Measurements from ENCODE around the gene TRAPPC8.
"Not testable (repeated sequence)": the region's sequence is repeated elsewhere in the genome, so short reads cannot be mapped to it uniquely, and the experiment has no call there.

The TRAPPC8 gene

DNA sequence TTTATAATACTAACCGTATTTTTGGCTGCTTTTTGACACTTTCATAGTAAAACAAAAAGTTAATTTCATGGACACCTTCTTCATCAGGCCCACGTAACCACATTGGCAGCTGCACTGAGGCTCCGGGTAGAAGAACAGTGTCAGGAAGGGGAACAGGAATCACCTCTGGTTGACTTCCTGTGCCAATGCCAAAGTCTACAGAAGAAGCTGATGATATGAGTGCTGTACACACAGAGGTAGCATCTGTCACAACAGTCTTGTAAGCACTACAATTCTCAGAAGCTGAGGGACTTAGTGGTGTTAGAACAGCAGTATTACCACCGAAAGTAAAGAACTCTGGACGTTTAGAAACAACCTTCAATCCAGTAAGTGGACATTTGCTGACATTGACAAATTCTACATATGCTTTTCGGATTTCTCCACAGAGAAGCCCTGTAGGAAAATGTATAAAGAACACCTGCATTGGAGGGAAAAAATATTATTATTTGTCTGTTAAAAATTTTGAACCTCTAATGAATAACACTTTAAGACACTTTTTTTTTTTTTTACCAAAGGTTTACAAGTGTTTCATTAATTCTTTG lies 85.3 kb downstream of the TRAPPC8 start:
- no peak for DNase-seq (ENCODE audit: low spot score)

DNA sequence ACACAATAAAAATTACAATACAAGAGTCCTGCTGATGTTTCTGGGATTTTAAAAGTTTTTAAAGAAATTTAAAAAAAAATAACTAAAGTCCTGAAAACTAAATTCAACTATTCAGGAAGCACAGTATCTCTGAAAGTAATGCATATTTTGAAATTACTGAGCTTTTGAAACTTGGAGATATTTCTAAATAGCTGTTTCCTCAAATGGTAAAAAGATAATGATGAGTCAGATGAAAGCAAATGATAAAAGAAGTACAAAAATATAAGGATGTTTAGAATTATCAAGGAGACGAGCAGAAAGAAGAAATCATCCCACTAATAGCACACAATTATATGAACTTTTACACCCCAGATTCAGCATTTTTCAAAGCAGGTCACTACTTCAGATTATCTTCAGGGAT lies 92.1 kb downstream of the TRAPPC8 start:
- DNase-seq (ENCODE audit: low spot score), result no peak

DNA sequence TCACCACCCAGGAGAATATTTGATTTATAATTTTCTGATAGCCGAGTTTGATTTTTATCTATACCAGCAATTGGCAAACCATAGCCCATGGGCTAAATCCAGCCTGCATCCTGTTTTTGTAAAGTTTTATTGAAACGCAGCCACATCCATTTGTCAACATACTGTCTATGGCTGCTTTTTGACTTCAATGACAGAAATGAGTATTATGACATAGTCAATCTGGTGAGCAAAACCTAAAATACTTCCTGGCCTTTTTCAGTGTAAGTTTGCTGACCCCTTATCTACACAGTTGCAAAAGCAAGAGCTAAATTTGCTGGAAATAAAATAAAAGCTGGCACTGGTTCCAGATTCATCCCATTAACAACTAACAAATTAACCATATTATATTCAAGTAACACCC lies 102.4 kb downstream of the TRAPPC8 start:
- DNase-seq (ENCODE audit: low spot score), result no peak

DNA sequence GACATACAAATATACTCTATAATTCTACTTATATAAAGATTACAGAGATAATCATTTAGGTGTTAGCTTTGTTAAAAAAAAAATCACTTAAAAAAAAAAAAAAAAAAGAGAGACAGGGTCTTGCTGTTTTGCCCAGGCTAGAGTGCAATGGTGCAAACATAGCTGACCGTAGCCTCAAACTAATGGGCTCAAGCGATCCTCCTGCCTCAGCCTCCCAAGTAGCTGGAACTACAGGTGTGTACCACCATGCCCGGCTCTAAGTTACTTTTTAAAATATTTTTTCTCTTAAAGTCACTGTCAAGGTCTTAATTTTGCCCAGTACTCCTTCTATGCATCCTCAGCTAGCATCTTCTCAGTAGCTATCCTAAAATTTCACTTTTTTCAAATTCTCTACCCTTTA lies 105.0 kb downstream of the TRAPPC8 start:
- DNase-seq (ENCODE audit: low spot score), result no peak

DNA sequence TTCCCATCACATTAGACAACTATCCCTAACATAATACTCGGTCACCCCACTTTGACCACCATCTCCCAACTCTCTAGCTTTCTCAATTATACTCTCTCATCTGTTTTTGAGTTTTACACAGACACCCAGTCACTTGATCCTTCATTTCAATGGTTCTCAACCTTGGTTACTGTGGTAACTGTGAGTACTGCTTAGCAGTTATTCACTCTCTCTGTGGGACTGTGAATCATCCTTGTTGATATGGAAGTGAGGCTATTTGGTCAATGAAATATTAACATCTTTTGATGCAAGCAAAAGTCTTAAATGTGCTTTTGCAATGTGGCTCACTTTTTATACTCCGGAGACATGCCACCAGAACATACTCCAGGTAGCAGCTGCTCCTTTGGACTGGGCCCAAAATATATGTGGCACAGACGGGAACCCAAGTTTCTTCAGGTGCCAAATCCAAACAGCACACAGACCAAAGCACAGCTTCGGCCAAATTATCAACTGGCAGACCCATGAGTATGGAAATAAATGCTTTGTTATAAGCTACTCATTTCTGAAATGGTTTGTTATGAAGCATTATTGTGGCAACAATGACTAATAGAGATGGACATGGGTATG lies 107.3 kb downstream of the TRAPPC8 start:
- no peak for DNase-seq (ENCODE audit: low spot score)

DNA sequence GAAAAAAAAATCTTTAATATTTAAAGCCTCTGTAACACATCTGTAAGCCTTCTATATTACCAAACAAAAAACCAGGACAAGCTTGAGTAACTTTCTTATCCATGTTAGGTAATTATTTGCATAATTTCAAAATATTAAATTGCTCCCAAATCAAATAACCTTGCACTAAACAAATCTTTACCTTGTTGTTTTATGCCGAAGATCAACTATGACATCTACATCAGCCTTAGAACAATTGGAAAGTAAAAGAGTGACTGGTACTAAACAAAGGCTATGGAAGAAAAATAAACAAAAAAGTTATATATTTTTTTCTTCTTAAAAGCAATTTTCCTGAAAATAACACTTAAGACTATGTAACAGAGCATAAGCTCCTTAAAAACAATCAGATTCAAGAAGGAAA lies 111.0 kb downstream of the TRAPPC8 start:
- no peak for DNase-seq (ENCODE audit: low spot score)

DNA sequence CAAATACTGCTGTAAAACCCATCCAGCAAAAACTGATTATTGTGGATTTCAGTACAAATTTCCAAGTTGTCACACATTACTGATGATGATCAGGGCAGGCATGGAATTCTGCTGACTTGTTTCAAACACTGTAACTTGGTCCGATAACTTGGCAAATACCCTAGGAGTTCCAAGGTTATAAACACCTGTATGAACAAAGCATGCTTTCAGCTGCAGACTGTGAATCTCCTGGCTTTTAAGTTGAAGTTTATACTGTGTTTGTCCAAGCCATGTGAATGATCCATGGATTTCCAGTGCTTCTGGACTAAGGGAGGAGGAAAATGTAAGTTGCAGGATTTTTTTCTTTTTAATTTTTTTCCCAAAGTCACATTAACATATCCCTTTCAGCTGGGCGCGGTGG lies 112.2 kb downstream of the TRAPPC8 start:
- DNase-seq (ENCODE audit: low spot score), result no peak

DNA sequence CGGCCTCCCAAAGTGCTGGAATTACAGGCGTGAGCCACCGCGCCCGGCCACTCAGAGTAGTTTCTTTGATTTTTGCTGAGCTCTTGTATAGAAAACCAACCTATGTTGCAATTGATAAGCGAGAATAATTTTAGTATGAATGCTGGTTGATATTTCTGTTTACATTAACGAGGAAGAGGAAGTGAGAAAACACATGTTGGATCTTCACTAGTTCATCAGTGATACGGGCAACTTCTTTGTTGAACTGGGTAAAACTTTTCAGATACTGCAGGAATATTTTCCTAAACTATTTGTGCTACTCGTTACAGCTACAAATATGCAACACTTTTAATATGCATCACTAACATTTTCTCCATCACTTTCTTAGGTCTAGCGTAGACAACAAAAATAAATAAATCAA lies 114.3 kb downstream of the TRAPPC8 start:
- no peak for DNase-seq (ENCODE audit: low spot score)

DNA sequence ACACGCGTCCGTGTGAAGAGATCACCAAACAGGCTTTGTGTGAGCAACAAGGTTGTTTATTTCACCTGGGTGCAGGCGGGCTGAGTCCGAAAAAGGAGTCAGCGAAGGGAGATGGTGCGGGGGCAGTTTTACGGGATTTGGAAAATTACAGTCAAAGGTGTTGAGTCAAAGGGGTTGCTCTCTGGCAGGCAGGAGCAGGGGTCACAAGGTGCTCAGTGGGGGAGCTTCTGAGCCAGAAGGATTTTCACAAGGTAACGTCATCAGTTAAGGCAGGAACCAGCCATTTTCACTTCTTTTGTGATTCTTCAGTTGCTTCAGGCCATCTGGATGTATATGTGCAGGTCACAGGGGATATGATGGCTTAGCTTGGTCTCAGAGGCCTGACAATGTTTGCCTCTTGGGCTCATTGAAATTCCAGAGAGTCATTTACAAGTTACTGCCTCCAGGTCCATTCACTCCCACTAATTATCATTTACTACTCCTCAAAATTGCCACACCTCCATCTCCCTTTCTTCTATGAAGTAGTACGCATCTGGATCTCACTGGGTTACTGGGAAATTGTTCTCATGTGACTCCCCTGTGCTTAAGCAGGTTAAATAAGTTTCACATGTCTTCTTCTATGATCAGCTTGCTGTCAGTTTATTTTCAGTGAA lies 116.1 kb downstream of the TRAPPC8 start:
- not testable (repeated sequence) for DNase-seq (ENCODE audit: low spot score)

DNA sequence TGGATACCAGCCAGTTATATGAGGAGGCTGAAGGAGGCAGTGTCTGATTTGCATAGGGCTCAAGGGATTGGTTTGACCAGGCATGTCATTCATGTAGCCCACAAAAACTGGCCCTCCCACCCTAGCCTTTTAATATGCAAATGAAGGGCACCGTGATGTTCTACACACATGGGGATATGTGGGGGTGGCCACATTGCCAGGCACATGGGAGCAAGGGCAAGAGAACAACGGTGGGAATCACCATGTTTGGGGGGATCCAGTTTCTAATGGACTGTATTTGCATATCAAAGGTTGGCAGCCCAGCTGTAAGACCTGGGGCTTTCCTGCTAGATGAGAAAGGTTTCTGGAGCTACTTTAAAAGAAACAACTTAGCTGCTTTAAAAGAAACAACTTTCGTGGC lies 117.2 kb downstream of the TRAPPC8 start:
- no peak for DNase-seq (ENCODE audit: low spot score)

DNA sequence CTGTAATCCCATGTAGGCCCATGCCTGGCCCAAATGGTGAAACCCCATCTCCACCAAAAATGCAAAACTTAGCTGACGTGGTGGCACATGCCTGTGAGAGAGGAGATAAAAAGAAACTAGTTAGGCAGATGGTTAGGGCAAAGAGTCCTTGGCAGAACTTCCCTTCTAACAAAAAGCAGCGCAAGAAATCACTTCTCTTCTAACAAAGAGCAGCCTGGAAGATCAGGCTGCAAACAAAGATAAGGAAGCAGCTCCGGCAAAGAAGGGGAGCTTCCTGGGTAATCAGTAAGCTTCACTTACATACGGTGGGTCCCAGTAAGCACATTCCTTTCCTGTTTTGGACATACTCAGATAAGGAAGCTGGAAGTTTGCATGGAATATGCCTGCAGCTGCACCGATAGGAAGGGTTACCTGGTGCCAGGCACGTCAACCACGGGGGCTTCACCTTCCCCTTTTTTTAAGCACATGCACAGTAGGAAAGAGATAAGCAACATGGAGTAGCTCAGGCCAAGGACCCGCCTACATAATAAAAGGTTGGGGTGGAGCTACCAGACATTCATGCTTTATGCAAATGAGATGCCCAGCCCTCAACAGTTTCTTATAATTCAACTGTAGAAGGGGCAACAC lies 121.3 kb downstream of the TRAPPC8 start:
- no peak for DNase-seq (ENCODE audit: low spot score)

DNA sequence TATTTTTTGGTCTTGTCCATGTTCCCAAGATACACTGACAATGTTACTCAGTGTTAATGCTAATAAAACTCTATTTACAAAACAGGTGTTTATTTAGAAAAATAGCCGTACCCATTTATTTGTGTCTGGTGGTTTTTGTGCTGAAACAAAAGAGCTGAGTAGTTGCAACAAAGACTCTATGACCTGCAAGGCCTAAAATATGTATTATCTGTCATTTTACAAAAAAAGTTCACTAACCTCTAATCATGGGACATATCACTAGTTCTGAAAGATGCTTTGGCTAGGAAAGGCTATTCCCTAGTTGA lies 123.1 kb downstream of the TRAPPC8 start:
- no peak for DNase-seq (ENCODE audit: low spot score)

DNA sequence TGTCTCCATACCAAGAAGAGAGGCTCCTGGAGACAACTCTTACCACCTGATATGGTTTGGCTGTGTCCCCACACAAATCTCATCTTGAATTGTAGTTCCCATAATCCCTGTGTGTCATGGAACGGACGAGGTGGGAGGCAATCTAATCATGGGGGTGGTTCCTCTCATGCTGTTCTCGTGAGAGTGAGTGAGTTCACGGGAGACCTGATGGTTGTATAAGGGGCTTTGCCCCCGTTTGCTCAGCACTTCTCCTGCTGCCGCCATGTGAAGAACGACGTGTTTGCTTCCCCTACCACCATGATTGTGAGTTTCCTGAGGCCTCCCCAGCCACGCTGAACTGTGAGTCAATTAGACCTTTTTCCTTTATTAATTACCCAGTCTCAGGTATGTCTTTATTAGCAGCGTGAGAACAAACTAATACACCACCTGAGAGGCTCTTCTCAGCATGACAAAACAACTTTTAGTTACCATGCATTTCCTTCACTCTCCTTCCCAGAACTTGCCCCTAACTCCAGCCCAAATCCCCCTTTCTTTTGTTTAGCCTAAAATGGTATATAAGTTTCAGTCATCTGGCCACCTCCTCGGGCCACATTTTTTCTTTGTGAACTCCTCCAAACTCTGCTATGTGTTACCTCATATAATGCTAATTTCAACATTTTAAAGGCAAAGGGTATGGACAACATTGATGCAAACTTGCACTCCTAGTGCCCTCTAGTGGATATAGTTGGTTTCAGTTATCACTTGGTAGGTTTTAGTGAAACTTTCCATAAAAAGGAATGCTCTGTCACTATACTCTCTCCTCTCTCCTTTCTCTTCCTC lies 123.6 kb downstream of the TRAPPC8 start:
- peak; percentile 27 for DNase-seq (ENCODE audit: low spot score)

DNA sequence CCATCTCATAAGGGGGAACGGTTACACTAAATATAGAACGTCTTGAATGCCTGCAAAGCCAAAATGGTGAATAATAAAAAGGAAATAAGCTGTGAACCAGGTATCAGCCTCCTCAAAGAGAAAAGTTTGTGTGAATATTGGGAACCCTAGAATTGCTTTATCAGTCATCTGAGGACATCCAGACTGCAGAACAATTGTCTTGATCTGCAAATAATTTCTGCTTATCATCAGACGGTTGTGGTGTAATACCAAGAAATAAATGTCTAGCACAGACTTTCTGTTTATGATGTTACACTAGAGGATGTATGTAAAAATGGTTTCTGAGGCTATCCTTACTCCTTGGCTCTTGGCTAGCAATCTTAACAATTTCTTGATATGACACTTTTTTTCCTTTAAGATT lies 128.8 kb downstream of the TRAPPC8 start:
- no peak for DNase-seq (ENCODE audit: low spot score)

DNA sequence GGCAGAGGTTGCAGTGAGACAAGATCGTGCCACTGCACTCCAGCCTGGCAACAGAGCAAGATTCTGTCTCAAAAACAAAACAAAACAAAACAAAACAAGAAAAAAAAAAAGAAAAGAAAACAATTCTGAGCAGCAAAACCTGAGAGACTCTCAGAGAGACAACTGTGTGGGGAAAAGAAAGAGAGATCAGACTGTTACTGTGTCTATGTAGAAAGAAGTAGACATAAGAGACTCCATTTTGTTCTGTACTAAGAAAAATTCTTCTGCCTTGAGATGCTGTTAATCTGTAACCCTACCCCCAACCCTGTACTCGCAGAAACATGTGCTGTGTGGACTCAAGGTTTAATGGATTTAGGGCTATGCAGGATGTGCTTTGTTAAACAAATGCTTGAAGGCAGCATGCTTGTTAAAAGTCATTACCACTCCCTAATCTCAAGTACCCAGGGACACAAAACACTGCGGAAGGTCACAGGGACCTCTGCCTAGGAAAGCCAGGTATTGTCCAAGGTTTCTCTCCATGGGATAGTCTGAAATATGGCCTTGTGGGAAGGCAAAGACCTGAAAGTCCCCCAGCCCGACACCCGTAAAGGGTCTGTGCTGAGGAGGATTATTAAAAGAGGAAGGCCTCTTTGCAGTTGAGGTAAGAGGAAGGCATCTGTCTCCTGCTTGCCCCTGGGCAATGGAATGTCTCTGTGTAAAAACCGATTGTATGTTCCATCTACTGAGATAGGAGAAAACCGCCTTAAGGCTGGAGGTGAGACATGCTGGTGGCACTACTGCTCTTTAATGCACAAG lies 132.4 kb downstream of the TRAPPC8 start:
- DNase-seq (ENCODE audit: low spot score), result not testable (repeated sequence)

DNA sequence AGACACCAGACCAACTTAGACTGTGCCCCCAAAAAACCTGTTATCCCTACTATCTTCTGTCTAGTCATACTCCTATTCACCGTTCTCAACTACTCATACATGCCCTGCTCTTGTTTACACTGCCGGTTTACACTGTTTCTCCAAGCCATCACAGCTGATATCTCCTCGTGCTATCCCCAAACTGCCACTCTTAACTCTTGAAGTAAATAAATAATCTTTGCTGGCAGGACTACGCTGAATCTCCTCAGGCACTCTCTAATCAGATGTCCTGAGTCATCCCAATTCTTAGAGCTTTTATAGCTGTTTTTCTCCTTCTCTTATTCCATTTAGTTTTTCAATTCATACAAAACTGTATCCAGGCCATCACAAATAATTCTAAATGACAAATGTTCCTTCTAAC lies 133.9 kb downstream of the TRAPPC8 start:
- not testable (repeated sequence) for DNase-seq (ENCODE audit: low spot score)

DNA sequence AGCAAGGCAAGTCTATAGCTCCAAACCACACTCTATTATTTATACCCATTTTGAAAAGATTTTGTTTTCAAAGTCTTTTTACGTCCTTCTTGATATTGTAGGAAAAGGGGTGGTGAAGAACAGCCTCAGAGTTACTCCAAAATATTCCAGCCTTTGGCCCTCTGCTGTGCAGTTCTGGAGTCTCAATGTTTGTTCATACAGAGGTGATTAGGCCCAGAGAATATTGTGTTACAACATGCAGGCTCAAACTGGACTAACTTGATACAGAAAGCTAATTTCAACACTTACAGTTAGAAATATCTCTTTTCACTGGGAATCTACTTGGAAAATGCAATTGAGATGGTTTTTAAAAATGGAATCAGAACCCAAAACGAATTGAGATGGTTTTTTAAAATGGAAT lies 141.8 kb downstream of the TRAPPC8 start:
- no peak for DNase-seq (ENCODE audit: low spot score)

DNA sequence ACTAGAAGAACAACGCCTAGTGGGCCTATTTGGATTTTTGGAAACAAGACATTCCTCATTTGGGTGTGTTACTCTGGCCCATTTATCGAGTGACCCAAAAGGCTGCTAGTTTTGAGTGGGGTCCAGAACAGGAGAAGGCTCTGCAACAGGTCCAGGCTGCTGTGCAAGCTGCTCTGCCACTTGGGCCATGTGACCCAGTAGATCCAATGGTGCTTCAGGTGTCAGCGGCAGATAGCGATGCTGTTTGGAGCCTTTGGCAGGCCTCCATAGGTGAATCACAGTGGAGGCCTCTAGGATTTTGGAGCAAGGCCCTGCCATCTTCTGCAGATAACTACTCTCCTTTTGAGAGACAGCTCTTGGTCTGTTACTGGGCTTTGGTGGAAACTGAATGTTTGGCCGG lies 143.7 kb downstream of the TRAPPC8 start:
- DNase-seq (ENCODE audit: low spot score), result not testable (repeated sequence)

DNA sequence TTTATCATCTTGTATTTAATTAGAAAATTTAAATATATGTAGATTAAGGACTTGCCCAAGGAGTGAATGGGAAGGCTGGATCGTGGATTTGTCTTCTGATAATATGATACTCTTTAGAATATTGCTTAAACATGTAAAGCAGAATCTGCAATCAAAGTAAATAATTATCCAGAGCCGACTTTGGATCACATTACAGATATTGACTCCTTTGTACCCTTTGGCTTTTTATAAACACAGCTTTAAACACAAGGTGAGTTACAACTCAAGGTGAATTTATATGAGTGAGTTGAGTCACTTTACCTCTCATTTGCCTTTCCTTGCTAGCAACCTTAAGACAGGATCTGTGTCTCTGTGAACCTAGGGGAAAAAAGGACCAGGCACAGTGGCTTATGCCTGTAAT lies 144.5 kb downstream of the TRAPPC8 start:
- DNase-seq (ENCODE audit: low spot score), result no peak

DNA sequence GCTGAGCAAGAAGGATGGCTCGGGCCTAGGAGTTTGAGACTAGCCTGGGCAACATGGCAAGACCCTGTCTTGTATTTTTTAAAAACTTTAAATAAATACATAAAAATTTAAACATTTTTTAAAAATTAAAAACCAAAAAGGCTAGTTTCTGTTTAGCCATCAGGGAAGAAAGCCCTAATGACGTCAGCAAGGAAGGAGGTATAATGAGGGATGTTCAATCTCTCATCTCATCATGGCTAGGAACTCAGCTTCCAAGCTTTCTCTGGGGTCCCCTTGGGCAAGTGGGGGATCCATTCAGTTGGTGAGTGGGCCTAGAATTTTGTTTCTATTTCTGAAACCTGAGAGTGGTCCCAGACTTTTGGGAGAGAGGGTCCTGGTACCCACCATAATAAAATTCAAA lies 147.2 kb downstream of the TRAPPC8 start:
- DNase-seq (ENCODE audit: low spot score), result no peak

DNA sequence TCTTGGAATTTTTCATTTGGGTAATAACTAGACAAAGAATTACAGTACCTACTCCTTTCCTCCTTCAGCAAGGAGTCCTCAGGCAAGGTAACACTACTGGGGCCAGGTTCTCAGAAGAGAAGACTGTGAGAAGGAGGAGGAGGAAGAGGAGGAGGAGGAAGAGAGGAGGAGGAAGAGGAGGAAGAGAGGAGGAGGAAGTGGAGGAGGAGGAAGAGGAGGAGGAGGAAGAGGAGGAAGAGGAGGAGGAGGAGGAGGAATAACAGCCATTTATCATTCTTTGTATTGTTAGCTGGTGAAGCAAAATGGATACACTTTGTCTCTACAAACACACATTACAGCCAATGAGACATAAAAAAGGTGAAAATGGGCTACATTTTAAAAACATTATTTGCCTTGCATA lies 149.4 kb downstream of the TRAPPC8 start:
- no peak for DNase-seq (ENCODE audit: low spot score)

DNA sequence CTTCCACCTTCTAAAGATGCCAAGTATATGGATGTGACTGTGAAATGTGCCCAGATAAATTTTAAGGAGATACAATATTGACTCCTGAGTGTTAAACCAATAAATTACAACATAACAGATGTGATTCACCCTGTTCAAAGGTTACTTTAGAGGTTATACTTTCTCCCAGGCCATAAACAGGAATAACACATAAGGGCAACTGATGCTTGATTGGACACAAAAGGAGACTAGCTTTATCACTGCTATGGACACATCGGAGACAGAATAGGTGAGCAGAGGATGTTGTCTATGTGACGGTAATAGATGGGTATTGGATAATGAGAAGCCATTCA lies 150.4 kb downstream of the TRAPPC8 start:
- no peak for DNase-seq (ENCODE audit: low spot score)
